GM18867 (cell line): ENCODE data around the gene MMAB.

Experiments used
- ATAC-seq: cut with Tn5 transposase; IDR thresholded peaks from one replicate; pipeline ENCODE4 v1.9.1; 2021; ENCODE audit warnings: mild to moderate bottlenecking, moderate library complexity; ENCODE audit not compliant: unreplicated experiment

MMAB gene

GRCh38 chr12:109586385-109587296 is 13.3 kb upstream of the MMAB start:
- ATAC-seq = no peak

- no peak for ATAC-seq
Measured at GRCh38 chr12:109583733-109584132, 10.4 kb upstream of the MMAB start.

- no peak for ATAC-seq
Measured at GRCh38 chr12:109582636-109583035, 9.3 kb upstream of the MMAB start.

- no peak for ATAC-seq
Measured at GRCh38 chr12:109581856-109582255, 8.6 kb upstream of the MMAB start.

GRCh38 chr12:109581334-109581691 is 8.0 kb upstream of the MMAB start:
- no peak for ATAC-seq

GRCh38 chr12:109580684-109581333 is 7.5 kb upstream of the MMAB start:
- no peak for ATAC-seq

- no peak for ATAC-seq
Measured at GRCh38 chr12:109580272-109580671, 7.0 kb upstream of the MMAB start.

- ATAC-seq = no peak
Measured at GRCh38 chr12:109579639-109580038, 6.3 kb upstream of the MMAB start.

- ATAC-seq = no peak
Measured at GRCh38 chr12:109578330-109578927, 5.1 kb upstream of the MMAB start.

GRCh38 chr12:109577311-109577710 is 4.0 kb upstream of the MMAB start:
- no peak for ATAC-seq

- no peak for ATAC-seq
Measured at GRCh38 chr12:109575683-109576082, 2.4 kb upstream of the MMAB start.

- ATAC-seq = no peak
Measured at GRCh38 chr12:109573914-109574244, 575 bp upstream of the MMAB start.

- ATAC-seq = no peak
Measured at GRCh38 chr12:109572506-109572845, 828 bp downstream of the MMAB start.

- no peak for ATAC-seq
Measured at GRCh38 chr12:109571773-109572505, 1.4 kb downstream of the MMAB start.

- ATAC-seq = no peak
Measured at GRCh38 chr12:109568486-109568885, 4.8 kb downstream of the MMAB start.

- no peak for ATAC-seq
Measured at GRCh38 chr12:109567967-109568366, 5.3 kb downstream of the MMAB start.

- no peak for ATAC-seq
Measured at GRCh38 chr12:109567296-109567695, 6.0 kb downstream of the MMAB start.

- no peak for ATAC-seq
Measured at GRCh38 chr12:109566424-109566823, 6.9 kb downstream of the MMAB start.

GRCh38 chr12:109563291-109564284 is 9.7 kb downstream of the MMAB start:
- ATAC-seq = no peak

GRCh38 chr12:109562871-109563270 is 10.4 kb downstream of the MMAB start:
- ATAC-seq = no peak
